NT2/D1 (cell line): ENCODE data around the gene PKD2.
"Not testable (repeated sequence)": the region's sequence is repeated elsewhere in the genome, so short reads cannot be mapped to it uniquely, and the experiment has no call there.

Experiments
- DNase-seq: peaks from one replicate; pipeline ENCODE4 v3.0.0-alpha.2; 2011; ENCODE audit warnings: low read depth, low spot score
- H3K27me3 ChIP-seq: 2 replicates; pipeline ENCODE4 v1.6.0; 2011; ENCODE audit warnings: mild to moderate bottlenecking; ENCODE audit not compliant: insufficient read length, insufficient read depth
- H3K36me3 ChIP-seq: 2 replicates; pipeline ENCODE4 v1.6.1; 2011; ENCODE audit warnings: mild to moderate bottlenecking, low read length, mixed read lengths; ENCODE audit not compliant: insufficient read depth, insufficient read length
- H3K4me1 ChIP-seq: 2 replicates; pipeline ENCODE4 v1.5.1; 2011; ENCODE audit not compliant: insufficient read depth, insufficient read length
- H3K4me3 ChIP-seq: 2 replicates; pipeline ENCODE4 v1.5.1; 2011; ENCODE audit warnings: low read depth; ENCODE audit not compliant: insufficient read length
- H3K9ac ChIP-seq: 2 replicates; pipeline ENCODE4 v1.6.0; 2011; ENCODE audit warnings: low read depth; ENCODE audit not compliant: insufficient read length
- H3K9me3 ChIP-seq: 2 replicates; pipeline ENCODE4 v1.5.1; 2011; ENCODE audit warnings: mild to moderate bottlenecking, low read length; ENCODE audit not compliant: insufficient read depth
- SUZ12 ChIP-seq: IDR thresholded peaks from 2 replicates; pipeline ENCODE4 v1.6.1; 2011; ENCODE audit not compliant: insufficient read length, insufficient read depth; ENCODE audit errors: extremely low read depth
- YY1 ChIP-seq: IDR thresholded peaks from 2 replicates; pipeline ENCODE4 v1.6.1; 2011; ENCODE audit not compliant: insufficient read length, insufficient read depth
- ZNF274 ChIP-seq: IDR thresholded peaks from 2 replicates; pipeline ENCODE4 v1.6.1; 2011; ENCODE audit warnings: mild to moderate bottlenecking, low read depth, low read length

Gene PKD2

GRCh38 chr4:87995435-87995834 lies 12.0 kb upstream of the PKD2 start:
- H3K4me3 ChIP-seq: no peak overlapping the region
- no peaks in the 10 kb centered on the region for H3K4me1 ChIP-seq
- H3K27me3 ChIP-seq: no peaks in the 10 kb centered on the region
- H3K36me3 ChIP-seq: no peaks in the 10 kb centered on the region
- H3K9ac ChIP-seq: no peak overlapping the region
- TF ChIP-seq SUZ12 (no peak), ZNF274 (no peak), YY1 (no peak)
- no peaks in the 10 kb centered on the region for H3K9me3 ChIP-seq
- DNase-seq: no peak

GRCh38 chr4:87999191-87999691 lies 8.2 kb upstream of the PKD2 start:
- not testable (repeated sequence) for H3K4me3 ChIP-seq, DNase-seq, H3K27me3 ChIP-seq, H3K9me3 ChIP-seq, H3K4me1 ChIP-seq, H3K9ac ChIP-seq, H3K36me3 ChIP-seq

GRCh38 chr4:88001871-88002270 lies 5.6 kb upstream of the PKD2 start:
- no peaks in the 10 kb centered on the region for H3K36me3 ChIP-seq
- no peak overlapping the region for H3K9ac ChIP-seq
- TF ChIP-seq ZNF274: no peak
- no peak for TF ChIP-seq SUZ12
- TF ChIP-seq YY1: no peak
- DNase-seq: no peak
- peaks cover 12% of the 10 kb centered on the region for H3K27me3 ChIP-seq
- peaks cover 2% of the 10 kb centered on the region for H3K4me1 ChIP-seq
- no peaks in the 10 kb centered on the region for H3K9me3 ChIP-seq
- H3K4me3 ChIP-seq: no peak overlapping the region

- Histone ChIP-seq H3K27me3 (peaks cover 15% of the 10 kb centered on the region), H3K36me3 (no peaks in the 10 kb centered on the region), H3K9me3 (no peaks in the 10 kb centered on the region), H3K4me1 (peaks cover 2% of the 10 kb centered on the region), H3K4me3 (no peak overlapping the region), H3K9ac (no peak overlapping the region)
- TF ChIP-seq YY1 (no peak), SUZ12 (no peak), ZNF274 (no peak)
- no peak for DNase-seq
These were observed 4.6 kb upstream of the PKD2 start for GRCh38 chr4:88002786-88003185.

GRCh38 chr4:88003261-88003660 lies 4.2 kb upstream of the PKD2 start:
- no peak overlapping the region for H3K4me3 ChIP-seq
- H3K27me3 ChIP-seq: peaks cover 15% of the 10 kb centered on the region
- H3K4me1 ChIP-seq: peaks cover 2% of the 10 kb centered on the region
- H3K9ac ChIP-seq: no peak overlapping the region
- no peak for DNase-seq
- no peaks in the 10 kb centered on the region for H3K9me3 ChIP-seq
- TF ChIP-seq YY1: no peak
- TF ChIP-seq ZNF274: no peak
- no peak for TF ChIP-seq SUZ12
- no peaks in the 10 kb centered on the region for H3K36me3 ChIP-seq

- Histone ChIP-seq H3K9me3 (no peaks in the 10 kb centered on the region), H3K4me3 (no peak overlapping the region), H3K36me3 (no peaks in the 10 kb centered on the region), H3K4me1 (peaks cover 2% of the 10 kb centered on the region), H3K9ac (no peak overlapping the region), H3K27me3 (peaks cover 15% of the 10 kb centered on the region)
- no peak for DNase-seq
- TF ChIP-seq YY1 (no peak), ZNF274 (no peak), SUZ12 (no peak)
These were observed 2.4 kb upstream of the PKD2 start for GRCh38 chr4:88005076-88005475.

- peaks cover 2% of the 10 kb centered on the region for H3K4me1 ChIP-seq
- no peak overlapping the region for H3K9ac ChIP-seq
- peaks cover 15% of the 10 kb centered on the region for H3K27me3 ChIP-seq
- no peaks in the 10 kb centered on the region for H3K36me3 ChIP-seq
- no peak for DNase-seq
- no peak overlapping the region for H3K4me3 ChIP-seq
- TF ChIP-seq YY1: no peak
- TF ChIP-seq ZNF274: no peak
- TF ChIP-seq SUZ12: no peak
- no peaks in the 10 kb centered on the region for H3K9me3 ChIP-seq
These were observed 1.5 kb upstream of the PKD2 start for GRCh38 chr4:88005946-88006345.

GRCh38 chr4:88006956-88007303 lies 505 bp upstream of the PKD2 start:
- peak overlapping the region; percentile 58 for H3K9ac ChIP-seq
- TF ChIP-seq SUZ12 (no peak), ZNF274 (no peak), YY1 (no peak)
- peaks cover 15% of the 10 kb centered on the region for H3K27me3 ChIP-seq
- H3K36me3 ChIP-seq: no peaks in the 10 kb centered on the region
- no peaks in the 10 kb centered on the region for H3K9me3 ChIP-seq
- peak overlapping the region; percentile 69 for H3K4me3 ChIP-seq
- peaks cover 2% of the 10 kb centered on the region for H3K4me1 ChIP-seq
- no peak for DNase-seq
